ENCODE measurements around the gene AANAT. TPM values are rescaled to one million over a fixed set of nuclear protein-coding genes. Genes with fewer than 3 reads are reported as not detected.
A peak's percentile ranks its signal among the peaks of the same experiment; 100 is the strongest.

Gene AANAT
- total and polyA plus RNA-seq, 3 donors from 2014 or later = 2.0 to 4.4 (median 4.3) TPM

- TF ChIP-seq CTCF (IDR thresholded peaks at IDR 0.05) (no peak), POLR2A (IDR thresholded peaks at IDR 0.05) (no peak)
- no peaks in the 10 kb centered on the region for H3K9me3 ChIP-seq
- intact Hi-C loops (cut with DNase I; ENCODE audit: low total_unique reads) = no loop called here
- no peak for DNase-seq
- H3K27ac ChIP-seq = no peak overlapping the region
- H3K4me3 ChIP-seq = no peak overlapping the region
- 86 to 94% methylated on average over 2 of the region's 2 CpGs for WGBS, 2 donors
- no peaks in the 10 kb centered on the region for H3K4me1 ChIP-seq
- H3K36me3 ChIP-seq (ENCODE audit: low read depth, missing control alignments) = no peaks in the 10 kb centered on the region
- no peaks in the 10 kb centered on the region for H3K27me3 ChIP-seq
Measured at GRCh38 chr17:76431509-76431908, 35.9 kb upstream of the AANAT start.

GRCh38 chr17:76432004-76432403 is 35.4 kb upstream of the AANAT start:
- Histone ChIP-seq H3K27me3 (no peaks in the 10 kb centered on the region), H3K27ac (no peak overlapping the region), H3K4me3 (no peak overlapping the region), H3K9me3 (no peaks in the 10 kb centered on the region), H3K4me1 (no peaks in the 10 kb centered on the region), H3K36me3 (ENCODE audit: low read depth, missing control alignments) (no peaks in the 10 kb centered on the region)
- TF ChIP-seq CTCF (IDR thresholded peaks at IDR 0.05) (no peak), POLR2A (IDR thresholded peaks at IDR 0.05) (no peak)
- 85 to 88% methylated on average over 6 of the region's 6 CpGs for WGBS, 2 donors
- intact Hi-C loops (cut with DNase I; ENCODE audit: low total_unique reads) = no loop called here
- no peak for DNase-seq

- Histone ChIP-seq H3K27ac (no peak overlapping the region), H3K27me3 (no peaks in the 10 kb centered on the region), H3K36me3 (ENCODE audit: low read depth, missing control alignments) (no peaks in the 10 kb centered on the region), H3K9me3 (no peaks in the 10 kb centered on the region), H3K4me3 (no peak overlapping the region), H3K4me1 (no peaks in the 10 kb centered on the region)
- WGBS, 2 donors = 80 to 85% methylated on average over 3 of the region's 3 CpGs
- intact Hi-C loops (cut with DNase I; ENCODE audit: low total_unique reads) = no loop called here
- DNase-seq = no peak
- TF ChIP-seq POLR2A (IDR thresholded peaks at IDR 0.05) (no peak), CTCF (IDR thresholded peaks at IDR 0.05) (peak; percentile 8 to 18 (median 9))
Measured at GRCh38 chr17:76432712-76433336, 34.6 kb upstream of the AANAT start.

GRCh38 chr17:76433693-76434092 is 33.7 kb upstream of the AANAT start:
- H3K4me1 ChIP-seq = no peaks in the 10 kb centered on the region
- H3K9me3 ChIP-seq = no peaks in the 10 kb centered on the region
- no peaks in the 10 kb centered on the region for H3K36me3 ChIP-seq (ENCODE audit: low read depth, missing control alignments)
- no peak for DNase-seq
- no peak overlapping the region for H3K27ac ChIP-seq
- no peaks in the 10 kb centered on the region for H3K27me3 ChIP-seq
- WGBS, 2 donors = 94 to 98% methylated on average over 9 of the region's 9 CpGs
- H3K4me3 ChIP-seq = no peak overlapping the region
- TF ChIP-seq POLR2A (IDR thresholded peaks at IDR 0.05) (no peak), CTCF (IDR thresholded peaks at IDR 0.05) (no peak)
- intact Hi-C loops (cut with DNase I; ENCODE audit: low total_unique reads) = no loop called here

GRCh38 chr17:76434870-76435269 is 32.5 kb upstream of the AANAT start:
- intact Hi-C loops (cut with DNase I; ENCODE audit: low total_unique reads) = no loop called here
- no peaks in the 10 kb centered on the region for H3K9me3 ChIP-seq
- no peak overlapping the region for H3K27ac ChIP-seq
- no peak for TF ChIP-seq CTCF (IDR thresholded peaks at IDR 0.05)
- TF ChIP-seq POLR2A (IDR thresholded peaks at IDR 0.05) = no peak
- H3K27me3 ChIP-seq = no peaks in the 10 kb centered on the region
- no peak overlapping the region for H3K4me3 ChIP-seq
- 84 to 88% methylated on average over 7 of the region's 7 CpGs for WGBS, 2 donors
- H3K36me3 ChIP-seq (ENCODE audit: low read depth, missing control alignments) = no peaks in the 10 kb centered on the region
- no peak for DNase-seq
- no peaks in the 10 kb centered on the region for H3K4me1 ChIP-seq
